ENCODE measurements around the gene GPX8. TPM values are rescaled to one million over a fixed set of nuclear protein-coding genes. Genes with fewer than 3 reads are reported as not detected.

GPX8 gene
- total and polyA plus RNA-seq, 2 donors from 2014 or later = 13.5 to 29.7 TPM

GRCh38 chr5:55175781-55176175, 15.8 kb downstream of the GPX8 start:
- FAIRE-seq (no peak), DNase-seq (no peak)
- Histone ChIP-seq H3K36me3 (ENCODE audit: control insufficient read depth in 2 of 3, insufficient read depth in 3 of 3, low read length in 3 of 3) (no peaks in the 10 kb centered on the region), H3K9me3 (ENCODE audit: control insufficient read depth in 2 of 3, insufficient read depth in 1 of 3, low read length in 3 of 3) (no peaks in the 10 kb centered on the region), H3K4me3 (ENCODE audit: low read length in 3 of 3) (peak overlapping the region in 1 of 3 donors; percentile 38), H3K4me1 (ENCODE audit: control insufficient read depth in 2 of 3, insufficient read depth in 2 of 3, low read depth in 1 of 3, low read length in 3 of 3) (peaks cover 0 to 12% (median 3%) of the 10 kb centered on the region in 3 donors), H3K9ac (ENCODE audit: low read length in 3 of 3) (no peak overlapping the region), H3K27ac (ENCODE audit: low read depth in 2 of 2, low read length in 2 of 2) (no peak overlapping the region), H3K27me3 (ENCODE audit: control insufficient read depth, insufficient read depth, low read length) (peaks cover 39% of the 10 kb centered on the region)
- no peak for TF ChIP-seq CTCF (IDR thresholded peaks at IDR 0.05; ENCODE audit: borderline replicate concordance, extremely low read depth, insufficient read depth)
- intact Hi-C loops (cut with DNase I) = no loop called here

- Histone ChIP-seq H3K4me3 (ENCODE audit: low read length in 3 of 3) (peak overlapping the region in 2 of 3 donors; percentile 14 to 38), H3K27me3 (ENCODE audit: control insufficient read depth, insufficient read depth, low read length) (peaks cover 39% of the 10 kb centered on the region)
- intact Hi-C loops (cut with DNase I) = no loop called here
These were observed 16.3 kb downstream of the GPX8 start for GRCh38 chr5:55176176-55176818.

GRCh38 chr5:55177078-55177477, 17.1 kb downstream of the GPX8 start:
- DNase-seq (no peak), FAIRE-seq (no peak)
- Histone ChIP-seq H3K27ac (ENCODE audit: low read depth in 2 of 2, low read length in 2 of 2) (no peak overlapping the region), H3K4me1 (ENCODE audit: control insufficient read depth in 2 of 3, insufficient read depth in 2 of 3, low read depth in 1 of 3, low read length in 3 of 3) (peaks cover 0 to 12% (median 3%) of the 10 kb centered on the region in 3 donors), H3K36me3 (ENCODE audit: control insufficient read depth in 2 of 3, insufficient read depth in 3 of 3, low read length in 3 of 3) (no peaks in the 10 kb centered on the region), H3K27me3 (ENCODE audit: control insufficient read depth, insufficient read depth, low read length) (peaks cover 39% of the 10 kb centered on the region), H3K4me3 (ENCODE audit: low read length in 3 of 3) (no peak overlapping the region), H3K9me3 (ENCODE audit: control insufficient read depth in 2 of 3, insufficient read depth in 1 of 3, low read length in 3 of 3) (no peaks in the 10 kb centered on the region), H3K9ac (ENCODE audit: low read length in 3 of 3) (no peak overlapping the region)
- intact Hi-C loops (cut with DNase I) = no loop called here
- no peak for TF ChIP-seq CTCF (IDR thresholded peaks at IDR 0.05; ENCODE audit: borderline replicate concordance, extremely low read depth, insufficient read depth)

More at GRCh38 chr5:55176176-55176818, 16.3 kb downstream of the GPX8 start:
- Histone ChIP-seq H3K9ac (ENCODE audit: low read length in 3 of 3) (no peak overlapping the region), H3K9me3 (ENCODE audit: control insufficient read depth in 2 of 3, insufficient read depth in 1 of 3, low read length in 3 of 3) (no peaks in the 10 kb centered on the region), H3K4me1 (ENCODE audit: control insufficient read depth in 2 of 3, insufficient read depth in 2 of 3, low read depth in 1 of 3, low read length in 3 of 3) (peaks cover 0 to 12% (median 3%) of the 10 kb centered on the region in 3 donors), H3K27ac (ENCODE audit: low read depth in 2 of 2, low read length in 2 of 2) (no peak overlapping the region), H3K36me3 (ENCODE audit: control insufficient read depth in 2 of 3, insufficient read depth in 3 of 3, low read length in 3 of 3) (no peaks in the 10 kb centered on the region)
- TF ChIP-seq CTCF (IDR thresholded peaks at IDR 0.05; ENCODE audit: borderline replicate concordance, extremely low read depth, insufficient read depth) = peak; percentile 0
- DNase-seq (peak; percentile 59 to 73 (median 62)), FAIRE-seq (no peak)

Measured in kidney (tissue), 14 donors.